ENCODE measurements around the gene KIAA1549.

GRCh38 chr7:138921277-138921676 is 59.9 kb downstream of the KIAA1549 start:
- TF ChIP-seq CTCF (tag by site-specific recombination; IDR thresholded peaks at IDR 0.05) (no peak), ZNF768 (tag by site-specific recombination; IDR thresholded peaks at IDR 0.05) (no peak), PRDM1 (tag by site-specific recombination; IDR thresholded peaks at IDR 0.05) (no peak), MZF1 (tag by site-specific recombination; IDR thresholded peaks at IDR 0.05; ENCODE audit: borderline replicate concordance) (no peak), ZNF658 (tag by site-specific recombination; IDR thresholded peaks at IDR 0.05) (no peak), ZNF174 (tag by site-specific recombination; IDR thresholded peaks at IDR 0.05) (no peak), ZNF37A (tag by site-specific recombination; IDR thresholded peaks at IDR 0.05) (no peak), ZNF785 (tag by site-specific recombination; IDR thresholded peaks at IDR 0.05) (no peak)
